ACC112 (cell line): ENCODE results near the gene GGPS1.
"Not testable (repeated sequence)": the region's sequence is repeated elsewhere in the genome, so short reads cannot be mapped to it uniquely, and the experiment has no call there.

ENCODE experiments used
- H2AFZ ChIP-seq: fragments of 200-600 bp; sonication (generic); one replicate; pipeline ENCODE4 v1.6.0; 2017; ENCODE audit warnings: antibody characterized with exemption, low read length; ENCODE audit not compliant: unreplicated experiment
- H3K27ac ChIP-seq: fragments of 200-600 bp; sonication (generic); 2 replicates; pipeline ENCODE4 v1.5.1; 2014; ENCODE audit warnings: low read depth, mild to moderate bottlenecking, antibody characterized with exemption, low read length, moderate library complexity
- H3K27me3 ChIP-seq: fragments of 200-600 bp; sonication (generic); 2 replicates; pipeline ENCODE4 v1.6.1; 2014; ENCODE audit warnings: mild to moderate bottlenecking, antibody characterized with exemption, low read length, moderate library complexity, mixed read lengths; ENCODE audit not compliant: insufficient read depth
- H3K36me3 ChIP-seq: fragments of 200-600 bp; sonication (generic); 2 replicates; pipeline ENCODE4 v1.6.1; 2016; ENCODE audit warnings: mild to moderate bottlenecking, antibody characterized with exemption, low read length, moderate library complexity, mixed read lengths; ENCODE audit not compliant: insufficient read depth
- H3K4me1 ChIP-seq: fragments of 200-600 bp; sonication (generic); one replicate; pipeline ENCODE4 v1.6.1; 2016; ENCODE audit warnings: low read length, mixed read lengths; ENCODE audit not compliant: insufficient read depth, unreplicated experiment, control insufficient read depth
- H3K4me3 ChIP-seq: fragments of 200-600 bp; sonication (generic); 2 replicates; pipeline ENCODE4 v1.5.1; 2014; ENCODE audit warnings: mild to moderate bottlenecking, low read depth, low read length
- H3K79me2 ChIP-seq: fragments of 200-600 bp; sonication (generic); one replicate; pipeline ENCODE4 v1.6.0; 2016; ENCODE audit warnings: low read length; ENCODE audit not compliant: control insufficient read depth, unreplicated experiment, insufficient read depth

The GGPS1 gene

DNA sequence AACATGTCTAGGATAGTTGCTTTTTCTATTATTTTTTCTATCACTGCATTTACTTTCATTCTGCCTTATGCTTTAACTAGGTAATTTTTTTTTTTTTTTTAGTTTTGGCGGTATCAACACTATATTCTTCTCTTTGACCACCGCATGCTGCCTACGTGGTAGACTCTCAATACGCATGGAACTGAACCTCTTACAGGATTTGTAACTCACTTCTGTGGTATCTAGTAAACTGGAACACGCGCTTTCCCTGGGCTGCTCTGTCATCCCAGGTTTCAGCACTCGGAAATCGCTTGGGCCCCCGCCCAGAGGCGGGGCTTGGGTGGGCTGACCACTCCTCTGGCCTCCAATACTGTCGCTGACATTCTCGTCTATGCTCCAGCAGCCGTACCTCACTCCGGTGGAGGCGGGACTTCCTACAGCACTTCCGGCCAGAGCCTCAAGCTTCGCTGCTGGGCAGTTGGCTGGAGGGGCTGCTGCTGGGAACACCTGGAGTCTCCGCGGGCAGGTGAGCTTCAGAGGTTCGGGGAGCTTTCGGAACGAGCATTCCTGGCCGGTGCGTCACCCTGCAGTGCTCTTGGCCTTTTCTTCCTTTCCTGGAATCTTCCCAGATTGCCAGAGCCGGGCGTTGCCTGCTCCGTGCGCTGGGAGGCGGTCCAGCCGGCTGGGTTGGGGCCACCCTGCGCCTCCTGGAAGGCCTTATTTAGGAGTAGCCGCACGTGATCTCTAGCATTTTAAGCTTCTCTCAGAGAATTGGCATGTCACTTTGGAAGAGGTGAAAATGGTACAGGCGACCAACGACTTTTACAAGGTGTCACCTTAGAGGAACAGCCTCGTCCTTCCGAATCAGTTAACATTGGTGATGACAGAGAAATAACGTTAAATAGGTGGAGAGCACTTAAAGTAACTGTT, 38.9 kb downstream of the GGPS1 start, which contains the start of gene TBCE:
Gene TBCE (plus strand): TSS at position 428 of the 909 bp plus-strand sequence. CDS start 12,623 bp downstream, outside the sequence.
- H3K4me1 ChIP-seq = peaks cover 6% of the 10 kb centered on the region
- H2AFZ ChIP-seq = peak within 1 kb of the TSS; percentile 82
- H3K36me3 ChIP-seq = no peaks in the 10 kb centered on the region
- H3K27me3 ChIP-seq = no peaks in the 10 kb centered on the region
- peak within 1 kb of the TSS; percentile 55 for H3K27ac ChIP-seq
- H3K79me2 ChIP-seq = peaks cover 38% of the 10 kb centered on the region
- peak within 1 kb of the TSS; percentile 93 for H3K4me3 ChIP-seq

- Histone ChIP-seq H2AFZ (no peak overlapping the region), H3K27me3 (no peaks in the 10 kb centered on the region), H3K4me3 (peak overlapping the region; percentile 93), H3K27ac (no peak overlapping the region), H3K79me2 (peaks cover 45% of the 10 kb centered on the region), H3K36me3 (no peaks in the 10 kb centered on the region), H3K4me1 (peaks cover 6% of the 10 kb centered on the region)
Observed at GRCh38 chr1:235368428-235368827, 40.1 kb downstream of the GGPS1 start.

DNA sequence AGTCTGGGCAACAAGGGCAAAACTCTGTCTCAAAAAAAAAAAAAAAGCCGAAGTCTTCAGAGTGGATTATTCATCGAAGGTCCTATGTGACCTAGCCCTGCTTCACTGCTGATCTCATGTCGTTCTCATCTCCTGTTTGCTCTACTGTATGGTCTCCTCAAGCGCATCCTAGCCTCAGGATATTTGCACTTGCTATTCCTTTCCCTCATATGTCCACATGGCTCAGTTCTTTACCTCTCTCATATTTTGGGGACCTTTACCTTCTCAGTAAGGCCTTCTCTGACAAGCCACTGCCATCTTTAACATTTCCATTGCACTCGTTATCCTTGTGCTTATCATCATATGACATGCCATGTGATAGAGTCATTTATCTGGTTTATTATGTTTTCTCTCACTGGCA, 41.4 kb downstream of the GGPS1 start:
- Histone ChIP-seq H2AFZ (no peak overlapping the region), H3K4me1 (peaks cover 6% of the 10 kb centered on the region), H3K79me2 (peaks cover 53% of the 10 kb centered on the region), H3K36me3 (no peaks in the 10 kb centered on the region), H3K27me3 (no peaks in the 10 kb centered on the region), H3K4me3 (no peak overlapping the region), H3K27ac (no peak overlapping the region)

DNA sequence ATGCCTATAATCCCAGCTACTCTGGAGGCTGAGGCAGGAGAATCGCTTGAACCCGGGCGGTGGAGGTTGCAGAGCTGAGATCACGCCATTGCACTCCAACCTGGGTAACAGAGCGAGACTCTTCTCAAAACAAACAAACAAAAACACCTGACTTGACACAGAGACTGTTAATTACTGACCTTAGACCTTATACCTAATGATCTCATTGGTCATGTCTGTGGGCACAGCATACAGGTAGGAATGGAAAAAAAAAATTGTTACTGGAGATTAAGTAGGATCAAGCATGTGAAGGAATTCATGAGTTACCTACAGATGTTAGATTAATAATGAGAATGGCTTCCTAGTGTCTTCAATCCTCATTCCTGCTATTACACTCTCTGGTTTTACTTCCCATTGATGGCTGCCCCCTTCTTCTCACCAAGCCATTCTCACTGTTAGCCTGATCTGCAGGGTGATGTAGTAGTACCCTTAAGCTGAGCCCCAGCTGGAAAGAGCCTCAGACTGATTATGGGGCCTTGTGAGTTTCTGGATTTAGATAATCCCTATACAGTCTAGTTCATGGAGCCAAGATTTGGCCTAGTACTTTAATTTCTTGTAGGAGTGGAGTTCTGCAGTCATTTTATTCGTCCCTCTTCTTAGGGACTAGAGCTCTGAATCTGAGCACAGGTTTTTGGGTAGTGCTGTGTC, 47.7 kb downstream of the GGPS1 start:
- Histone ChIP-seq H3K4me3 (no peak overlapping the region), H3K4me1 (no peaks in the 10 kb centered on the region), H2AFZ (no peak overlapping the region), H3K36me3 (peaks cover 5% of the 10 kb centered on the region), H3K27ac (no peak overlapping the region), H3K27me3 (no peaks in the 10 kb centered on the region), H3K79me2 (peaks cover 46% of the 10 kb centered on the region)

GRCh38 chr1:235378134-235378735, 49.9 kb downstream of the GGPS1 start:
- not testable (repeated sequence) for H3K27ac ChIP-seq, H3K36me3 ChIP-seq, H3K4me1 ChIP-seq, H2AFZ ChIP-seq, H3K27me3 ChIP-seq, H3K4me3 ChIP-seq
- H3K79me2 ChIP-seq = peaks cover 31% of the 10 kb centered on the region

DNA sequence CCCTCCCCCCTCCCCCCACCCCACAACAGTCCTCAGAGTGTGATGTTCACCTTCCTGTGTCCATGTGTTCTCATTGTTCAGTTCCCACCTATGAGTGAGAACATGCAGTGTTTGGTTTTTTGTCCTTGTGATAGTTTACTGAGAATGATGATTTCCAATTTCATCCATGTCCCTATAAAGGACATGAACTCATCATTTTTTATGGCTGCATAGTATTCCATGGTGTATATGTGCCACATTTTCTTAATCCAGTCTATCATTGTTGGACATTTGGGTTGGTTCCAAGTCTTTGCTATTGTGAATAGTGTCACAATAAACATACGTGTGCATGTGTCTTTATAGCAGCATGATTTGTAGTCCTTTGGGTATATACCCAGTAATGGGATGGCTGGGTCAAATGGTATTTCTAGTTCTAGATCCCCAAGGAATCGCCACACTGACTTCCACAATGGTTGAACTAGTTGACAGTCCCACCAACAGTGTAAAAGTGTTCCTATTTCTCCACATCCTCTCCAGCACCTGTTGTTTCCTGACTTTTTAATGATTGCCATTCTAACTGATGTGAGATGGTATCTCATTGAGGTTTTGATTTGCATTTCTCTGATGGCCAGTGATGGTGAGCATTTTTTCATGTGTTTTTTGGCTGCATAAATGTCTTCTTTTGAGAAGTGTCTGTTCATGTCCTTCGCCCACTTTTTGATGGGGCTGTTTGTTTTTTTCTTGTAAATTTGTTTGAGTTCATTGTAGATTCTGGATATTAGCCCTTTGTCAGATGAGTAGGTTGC, 53.8 kb downstream of the GGPS1 start:
- H3K4me1 ChIP-seq, H3K4me3 ChIP-seq, H3K27me3 ChIP-seq, H3K36me3 ChIP-seq, H2AFZ ChIP-seq, H3K27ac ChIP-seq, H3K79me2 ChIP-seq: not testable (repeated sequence)

DNA sequence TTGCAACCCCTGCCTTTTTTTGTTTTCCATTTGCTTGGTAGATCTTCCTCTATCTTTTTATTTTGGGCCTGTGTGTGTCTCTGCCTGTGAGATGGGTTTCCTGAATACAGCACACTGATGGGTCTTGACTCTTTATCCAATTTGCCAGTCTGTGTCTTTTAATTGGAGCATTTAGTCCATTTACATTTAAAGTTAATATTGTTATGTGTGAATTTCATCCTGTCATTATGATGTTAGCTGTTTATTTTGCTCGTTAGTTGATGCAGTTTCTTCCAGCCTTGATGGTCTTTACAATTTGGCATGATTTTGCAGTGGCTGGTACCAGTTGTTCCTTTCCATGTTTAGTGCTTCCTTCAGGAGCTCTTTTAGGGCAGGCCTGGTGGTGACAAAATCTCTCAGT, 57.3 kb downstream of the GGPS1 start:
- not testable (repeated sequence) for H3K36me3 ChIP-seq, H3K4me1 ChIP-seq, H2AFZ ChIP-seq, H3K27ac ChIP-seq, H3K27me3 ChIP-seq, H3K4me3 ChIP-seq
- H3K79me2 ChIP-seq = peaks cover 16% of the 10 kb centered on the region

- Histone ChIP-seq H2AFZ (no peak overlapping the region), H3K27me3 (no peaks in the 10 kb centered on the region), H3K4me1 (no peaks in the 10 kb centered on the region), H3K36me3 (no peaks in the 10 kb centered on the region), H3K79me2 (peaks cover 28% of the 10 kb centered on the region), H3K4me3 (no peak overlapping the region), H3K27ac (no peak overlapping the region)
Observed at GRCh38 chr1:235391874-235392273, 63.5 kb downstream of the GGPS1 start.
